Mesendoderm (in vitro differentiated cells): ENCODE data around the gene HSD17B8.
A peak's percentile ranks its signal among the peaks of the same experiment; 100 is the strongest.

ENCODE experiments used
- DNase-seq: peaks from one replicate; pipeline ENCODE4 v3.0.0; 2013
- H2AK5ac ChIP-seq: 2 replicates; pipeline ENCODE4 v1.6.1; 2013; ENCODE audit warnings: low read length, inconsistent platforms
- H2BK120ac ChIP-seq: 2 replicates; pipeline ENCODE4 v1.6.1; 2013; ENCODE audit warnings: low read depth, mild to moderate bottlenecking, low read length, moderate library complexity, mixed read lengths
- H2BK15ac ChIP-seq: replicated peaks from 2 replicates; pipeline ENCODE4 v1.6.1; 2013; ENCODE audit warnings: low read depth, mild to moderate bottlenecking, moderate library complexity
- H2BK5ac ChIP-seq: 2 replicates; pipeline ENCODE4 v1.6.1; 2013; ENCODE audit warnings: low read length, inconsistent platforms
- H3K18ac ChIP-seq: 2 replicates; pipeline ENCODE4 v1.6.1; 2013; ENCODE audit warnings: mild to moderate bottlenecking, low read length, mixed read lengths
- H3K23ac ChIP-seq: one replicate; pipeline ENCODE4 v1.6.1; 2013; ENCODE audit warnings: low read length
- H3K27ac ChIP-seq: 2 replicates; pipeline ENCODE4 v1.5.1; 2013; ENCODE audit warnings: low read depth, mild to moderate bottlenecking, inconsistent platforms, low read length, moderate library complexity
- H3K27me3 ChIP-seq: 2 replicates; pipeline ENCODE4 v1.6.1; 2013; ENCODE audit warnings: low read length, control low read depth, mild to moderate bottlenecking, inconsistent platforms; ENCODE audit not compliant: insufficient read depth, poor library complexity
- H3K36me3 ChIP-seq: 2 replicates; pipeline ENCODE4 v1.6.1; 2013; ENCODE audit warnings: low read length, inconsistent platforms; ENCODE audit not compliant: control insufficient read depth, insufficient read depth
- H3K4ac ChIP-seq: one replicate; pipeline ENCODE4 v1.6.1; 2013; ENCODE audit warnings: low read depth, mild to moderate bottlenecking, low read length, moderate library complexity
- H3K4me1 ChIP-seq: 2 replicates; pipeline ENCODE4 v1.6.1; 2013; ENCODE audit warnings: low read depth, low read length, inconsistent platforms; ENCODE audit not compliant: control insufficient read depth
- H3K4me2 ChIP-seq: 2 replicates; pipeline ENCODE4 v1.6.1; 2013; ENCODE audit warnings: low read length
- H3K4me3 ChIP-seq: 2 replicates; pipeline ENCODE4 v1.5.1; 2013; ENCODE audit warnings: mild to moderate bottlenecking, low read length
- H3K56ac ChIP-seq: one replicate; pipeline ENCODE4 v1.6.1; 2013; ENCODE audit warnings: low read length
- H3K79me1 ChIP-seq: 2 replicates; pipeline ENCODE4 v1.6.1; 2013; ENCODE audit warnings: low read length, inconsistent platforms
- H3K79me2 ChIP-seq: 2 replicates; pipeline ENCODE4 v1.6.1; 2013; ENCODE audit warnings: mild to moderate bottlenecking, low read length; ENCODE audit not compliant: control insufficient read depth, insufficient read depth
- H3K9ac ChIP-seq: 2 replicates; pipeline ENCODE4 v1.6.1; 2013; ENCODE audit warnings: low read length, inconsistent platforms
- H4K5ac ChIP-seq: one replicate; pipeline ENCODE4 v1.6.1; 2013; ENCODE audit warnings: low read length
- H4K8ac ChIP-seq: one replicate; pipeline ENCODE4 v1.6.1; 2013; ENCODE audit warnings: low read depth, mild to moderate bottlenecking, control low read depth, low read length, moderate library complexity
- WGBS: extraction: QIAGEN DNeasy Blood & Tissue Kit; methylation state at CpG from one replicate; pipeline ENCODE4 v1.1.7; 2013; ENCODE audit warnings: low lambda C conversion rate, missing lambda C conversion rate; ENCODE audit not compliant: insufficient coverage; ENCODE audit errors: extremely low coverage; 5-methylcytosine and 5-hydroxymethylcytosine counted together

The HSD17B8 gene

GRCh38 chr6:33249732-33250630 lies 45.5 kb downstream of the HSD17B8 start:
- Histone ChIP-seq H3K4me2 (peak overlapping the region; percentile 92), H2BK120ac (no peak overlapping the region), H3K79me1 (no peaks in the 10 kb centered on the region), H2AK5ac (no peak overlapping the region), H3K27ac (peak overlapping the region; percentile 65), H3K9ac (peak overlapping the region; percentile 94), H2BK15ac (no peak overlapping the region), H3K56ac (peak overlapping the region; percentile 98), H3K79me2 (no peaks in the 10 kb centered on the region), H3K4me3 (peak overlapping the region; percentile 66), H3K23ac (no peak overlapping the region), H4K5ac (no peak overlapping the region), H2BK5ac (no peak overlapping the region), H3K4me1 (peaks cover 3% of the 10 kb centered on the region), H3K4ac (no peak overlapping the region), H3K18ac (no peak overlapping the region), H3K36me3 (no peaks in the 10 kb centered on the region), H3K27me3 (peaks cover 1% of the 10 kb centered on the region), H4K8ac (no peak overlapping the region)
- no CpG with 5 or more reads among the region's 15 CpGs for WGBS
- DNase-seq, result no peak

DNA sequence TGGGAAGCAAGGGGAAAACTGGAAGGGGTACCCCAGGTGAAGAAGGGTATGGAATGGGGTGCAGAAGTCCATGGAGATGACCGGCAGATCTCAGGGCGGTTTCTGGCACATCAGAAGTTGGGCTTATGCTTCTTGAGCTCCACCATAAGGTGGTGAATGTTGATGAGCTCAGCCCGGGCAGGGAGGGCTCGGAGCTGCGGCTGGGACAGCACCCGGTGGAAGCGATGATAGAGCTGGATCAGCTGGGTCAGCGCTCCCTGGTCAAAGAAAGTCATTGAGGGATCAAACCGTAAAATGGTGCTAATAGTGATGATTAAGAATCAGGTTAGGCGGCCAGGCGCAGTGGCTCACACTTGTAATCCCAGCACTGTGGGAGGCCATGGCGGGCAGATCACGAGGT lies 46.3 kb downstream of the HSD17B8 start:
- Histone ChIP-seq H3K4me1 (peaks cover 3% of the 10 kb centered on the region), H3K4me2 (no peak overlapping the region), H2BK15ac (no peak overlapping the region), H3K79me1 (no peaks in the 10 kb centered on the region), H3K9ac (no peak overlapping the region), H3K27ac (no peak overlapping the region), H2BK120ac (no peak overlapping the region), H2AK5ac (no peak overlapping the region), H2BK5ac (no peak overlapping the region), H3K18ac (no peak overlapping the region), H4K5ac (no peak overlapping the region), H3K56ac (no peak overlapping the region), H3K4ac (no peak overlapping the region), H3K23ac (no peak overlapping the region), H3K36me3 (no peaks in the 10 kb centered on the region), H3K27me3 (peaks cover 1% of the 10 kb centered on the region), H4K8ac (no peak overlapping the region), H3K4me3 (no peak overlapping the region), H3K79me2 (no peaks in the 10 kb centered on the region)
- no peak for DNase-seq
- no CpG with 5 or more reads among the region's 13 CpGs for WGBS

DNA sequence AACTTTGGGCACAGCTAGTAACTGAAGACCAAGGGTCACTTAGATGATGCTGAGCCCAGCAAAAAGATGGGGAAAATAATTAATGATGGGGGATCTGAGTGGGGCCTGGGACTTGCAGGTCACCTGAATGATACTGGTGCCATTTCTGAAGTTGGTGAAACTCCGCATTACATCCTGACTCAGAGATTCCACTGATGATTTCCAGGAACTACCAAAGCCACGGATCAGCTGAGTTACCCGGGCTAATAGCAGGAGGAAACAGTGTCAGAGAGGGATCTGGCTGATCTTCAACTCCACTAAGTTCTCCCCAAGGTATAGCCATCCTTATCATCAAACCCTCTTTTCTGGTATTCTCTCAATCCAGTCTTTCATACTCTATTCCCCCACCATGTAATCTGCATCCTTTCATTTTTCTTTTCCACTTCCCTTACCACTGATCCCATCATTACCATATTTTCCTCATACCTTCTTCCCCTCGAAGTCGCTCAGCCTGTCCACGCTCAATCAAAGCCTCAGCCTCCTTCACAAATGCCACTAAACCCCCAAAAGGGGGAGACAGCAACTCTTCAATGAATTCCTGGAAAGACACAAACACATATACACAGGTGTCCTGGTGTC lies 47.0 kb downstream of the HSD17B8 start:
- 100% methylated on average over 3 of the region's 6 CpGs for WGBS
- Histone ChIP-seq H3K23ac (no peak overlapping the region), H3K9ac (no peak overlapping the region), H4K5ac (no peak overlapping the region), H2BK120ac (no peak overlapping the region), H3K4me1 (peaks cover 3% of the 10 kb centered on the region), H3K36me3 (no peaks in the 10 kb centered on the region), H3K56ac (no peak overlapping the region), H3K4me3 (no peak overlapping the region), H3K4me2 (no peak overlapping the region), H3K79me1 (no peaks in the 10 kb centered on the region), H3K18ac (no peak overlapping the region), H4K8ac (no peak overlapping the region), H2BK15ac (no peak overlapping the region), H2AK5ac (no peak overlapping the region), H2BK5ac (no peak overlapping the region), H3K27ac (no peak overlapping the region), H3K27me3 (no peaks in the 10 kb centered on the region), H3K4ac (no peak overlapping the region), H3K79me2 (no peaks in the 10 kb centered on the region)
- no peak for DNase-seq

GRCh38 chr6:33252759-33253158 lies 48.3 kb downstream of the HSD17B8 start:
- Histone ChIP-seq H3K27me3 (no peaks in the 10 kb centered on the region), H2AK5ac (no peak overlapping the region), H3K4ac (no peak overlapping the region), H3K23ac (no peak overlapping the region), H4K5ac (no peak overlapping the region), H3K79me2 (no peaks in the 10 kb centered on the region), H3K4me2 (no peak overlapping the region), H3K4me3 (no peak overlapping the region), H2BK5ac (no peak overlapping the region), H2BK15ac (no peak overlapping the region), H3K9ac (no peak overlapping the region), H3K18ac (no peak overlapping the region), H3K27ac (no peak overlapping the region), H2BK120ac (no peak overlapping the region), H3K56ac (no peak overlapping the region), H3K79me1 (no peaks in the 10 kb centered on the region), H4K8ac (no peak overlapping the region), H3K4me1 (peaks cover 3% of the 10 kb centered on the region), H3K36me3 (no peaks in the 10 kb centered on the region)
- DNase-seq, result no peak

DNA sequence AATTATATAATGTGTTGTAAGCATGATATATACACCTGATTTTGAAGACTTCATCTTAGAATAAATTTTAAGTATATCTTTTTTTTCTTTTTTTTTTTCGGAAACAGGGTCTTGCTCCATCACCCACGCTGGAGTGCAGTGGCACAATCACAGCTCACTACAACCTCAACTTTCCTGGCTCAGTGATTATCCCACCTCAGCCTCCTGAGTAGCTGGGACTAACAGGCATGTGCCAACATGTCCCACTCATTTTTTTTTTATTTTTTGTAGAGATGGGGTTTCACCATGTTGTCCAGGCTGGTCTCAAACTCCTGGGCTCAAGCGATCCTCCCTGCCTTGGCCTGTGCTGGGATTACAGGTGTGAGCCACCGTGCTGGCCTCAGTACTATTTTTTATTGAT lies 50.1 kb downstream of the HSD17B8 start:
- no peak overlapping the region for H4K5ac ChIP-seq
- H3K27ac ChIP-seq, result no peak overlapping the region
- no peak overlapping the region for H3K4me2 ChIP-seq
- H3K23ac ChIP-seq, result no peak overlapping the region
- H4K8ac ChIP-seq, result no peak overlapping the region
- H3K27me3 ChIP-seq, result no peaks in the 10 kb centered on the region
- DNase-seq, result no peak
- H3K79me1 ChIP-seq, result no peaks in the 10 kb centered on the region
- WGBS, result no CpG with 5 or more reads among the region's 4 CpGs
- H3K9ac ChIP-seq, result no peak overlapping the region
- no peaks in the 10 kb centered on the region for H3K36me3 ChIP-seq
- H3K4me3 ChIP-seq, result no peak overlapping the region
- no peaks in the 10 kb centered on the region for H3K79me2 ChIP-seq
- H3K56ac ChIP-seq, result no peak overlapping the region
- H3K4me1 ChIP-seq, result no peaks in the 10 kb centered on the region
- no peak overlapping the region for H2BK120ac ChIP-seq
- no peak overlapping the region for H2BK15ac ChIP-seq
- no peak overlapping the region for H3K18ac ChIP-seq
- H2AK5ac ChIP-seq, result no peak overlapping the region
- no peak overlapping the region for H3K4ac ChIP-seq
- no peak overlapping the region for H2BK5ac ChIP-seq
